ENCODE results near the gene SEMA3F. TPM values are rescaled to one million over a fixed set of nuclear protein-coding genes. Genes with fewer than 3 reads are reported as not detected.

Gene SEMA3F
- total and polyA plus RNA-seq, 8 donors: 1.4 to 8.8 (median 4.9) TPM

- 66 to 72% methylated on average over 14 of the region's 14 CpGs for WGBS, 2 donors
- DNase-seq: peak in 2 of 6 donors; percentile 24 to 52
- H3K27me3 ChIP-seq: no peaks in the 10 kb centered on the region
- H3K9me3 ChIP-seq: no peaks in the 10 kb centered on the region
- H3K4me1 ChIP-seq: no peaks in the 10 kb centered on the region
- H3K27ac ChIP-seq: no peak overlapping the region
- FAIRE-seq: no peak
- no peak for TF ChIP-seq CTCF (IDR thresholded peaks at IDR 0.05)
- peaks cover 0 to 22% (median 16%) of the 10 kb centered on the region in 3 donors for H3K36me3 ChIP-seq
- peak in 1 of 4 donors; percentile 4 for ATAC-seq
- no peak overlapping the region for H3K4me3 ChIP-seq
- intact Hi-C loops (cut with DNase I): loop anchor here in 2 of 3 donors (5.0 to 10.0 kb wide), 2 partner anchors 62 to 64 kb away; no protein-coding TSS in a partner anchor
Observed at GRCh38 chr3:50122661-50123391, 32.3 kb upstream of the SEMA3F start.

GRCh38 chr3:50123394-50124051, 31.6 kb upstream of the SEMA3F start:
- 61 to 64% methylated on average over 4 of the region's 4 CpGs for WGBS, 2 donors
- Histone ChIP-seq H3K27me3 (no peaks in the 10 kb centered on the region), H3K9me3 (no peaks in the 10 kb centered on the region), H3K36me3 (peaks cover 0 to 15% (median 9%) of the 10 kb centered on the region in 3 donors), H3K27ac (no peak overlapping the region), H3K4me3 (no peak overlapping the region), H3K4me1 (no peaks in the 10 kb centered on the region)
- no peak for FAIRE-seq
- intact Hi-C loops (cut with DNase I): loop anchor here in 2 of 3 donors (5.0 to 10.0 kb wide), 2 partner anchors 61 to 64 kb away; no protein-coding TSS in a partner anchor
- TF ChIP-seq CTCF (IDR thresholded peaks at IDR 0.05): no peak
- peak in 1 of 6 donors; percentile 8 for DNase-seq
- ATAC-seq: no peak

- ATAC-seq: no peak
- no peak overlapping the region for H3K27ac ChIP-seq
Observed at GRCh38 chr3:50124052-50124799, 30.9 kb upstream of the SEMA3F start.

GRCh38 chr3:50124800-50125178, 30.3 kb upstream of the SEMA3F start:
- H3K4me3 ChIP-seq: no peak overlapping the region
- H3K36me3 ChIP-seq: peaks cover 0 to 7% (median 0%) of the 10 kb centered on the region in 3 donors
- intact Hi-C loops (cut with DNase I): loop anchor here in 2 of 3 donors (5.0 to 10.0 kb wide), 2 partner anchors 60 to 63 kb away; no protein-coding TSS in a partner anchor
- DNase-seq (peak in 1 of 6 donors; percentile 56), FAIRE-seq (no peak), ATAC-seq (no peak)
- no peak for TF ChIP-seq CTCF (IDR thresholded peaks at IDR 0.05)
- no peak overlapping the region for H3K27ac ChIP-seq
- no peaks in the 10 kb centered on the region for H3K4me1 ChIP-seq
- WGBS, 2 donors: 45 to 54% methylated on average over 12 of the region's 12 CpGs
- H3K27me3 ChIP-seq: no peaks in the 10 kb centered on the region
- no peaks in the 10 kb centered on the region for H3K9me3 ChIP-seq

More at GRCh38 chr3:50124052-50124799, 30.9 kb upstream of the SEMA3F start:
- no peak for TF ChIP-seq CTCF (IDR thresholded peaks at IDR 0.05)
- Histone ChIP-seq H3K27me3 (no peaks in the 10 kb centered on the region), H3K9me3 (no peaks in the 10 kb centered on the region), H3K4me1 (no peaks in the 10 kb centered on the region), H3K36me3 (peaks cover 0 to 8% (median 5%) of the 10 kb centered on the region in 3 donors), H3K4me3 (no peak overlapping the region)
- intact Hi-C loops (cut with DNase I): loop anchor here in 2 of 3 donors (5.0 to 10.0 kb wide), 2 partner anchors 61 to 63 kb away; no protein-coding TSS in a partner anchor
- DNase-seq (peak in 1 of 6 donors; percentile 58), FAIRE-seq (no peak)
- 14 to 36% methylated on average over 14 to 15 of the region's 15 CpGs for WGBS, 2 donors
